Naive B cell (primary cell): ENCODE data around the gene PTPRCAP. TPM values are rescaled to one million over a fixed set of nuclear protein-coding genes. Genes with fewer than 3 reads are reported as not detected.
A peak's percentile ranks its signal among the peaks of the same experiment; 100 is the strongest.

Experiments used
- ATAC-seq, 2 donors: fragments of 150-1000 bp; cut with Tn5 transposase; 2 replicates each; pipeline ENCODE4 v1.10.0; 2021; ENCODE audit warnings: low read depth in 2 of 2, mild to moderate bottlenecking in 2 of 2, moderate library complexity in 2 of 2
- DNase-seq: peaks from one replicate; pipeline ENCODE4 v3.0.0; 2022
- H3K27ac Mint-ChIP-seq, 6 donors: one replicate each; pipeline ENCODE4 v1.8.0; 2020 to 2022; ENCODE audit warnings: mild to moderate bottlenecking in 6 of 6, mixed read lengths in 6 of 6, moderate library complexity in 5 of 6, inconsistent platforms in 2 of 6
- H3K27me3 Mint-ChIP-seq, 3 donors: one replicate each; pipeline ENCODE4 v1.8.0; 2021 to 2022; ENCODE audit warnings: mixed read lengths in 3 of 3, mild to moderate bottlenecking in 1 of 3
- H3K36me3 Mint-ChIP-seq, 2 donors: one replicate each; pipeline ENCODE4 v1.8.0; 2020 to 2022; ENCODE audit warnings: mixed read lengths in 2 of 2, inconsistent platforms in 1 of 2, mild to moderate bottlenecking in 1 of 2
- H3K4me1 Mint-ChIP-seq, 3 donors: one replicate each; pipeline ENCODE4 v1.8.0; 2020 to 2022; ENCODE audit warnings: mixed read lengths in 3 of 3, inconsistent platforms in 1 of 3, mild to moderate bottlenecking in 1 of 3, moderate library complexity in 1 of 3
- H3K4me3 Mint-ChIP-seq, 8 donors: one replicate each; pipeline ENCODE4 v1.8.0; 2020 to 2022; ENCODE audit warnings: mild to moderate bottlenecking in 8 of 8, mixed read lengths in 8 of 8, moderate library complexity in 8 of 8, inconsistent platforms in 2 of 8
- H3K9me3 Mint-ChIP-seq, 7 donors: one replicate each; pipeline ENCODE4 v1.8.0; 2020 to 2022; ENCODE audit warnings: mixed read lengths in 7 of 7, mild to moderate bottlenecking in 5 of 7, inconsistent platforms in 2 of 7, moderate library complexity in 1 of 7
- polyA plus RNA-seq, 6 donors: library from polyadenylated mRNA; unstranded; fragments of 300-500 nt; fragmentation: Illumina TruSeq; gene quantifications; one replicate each; pipeline ENCODE4 v1.2.3, GENCODE V29; 2021; ENCODE audit warnings: low read depth in 6 of 6

The PTPRCAP gene
- polyA plus RNA-seq, 6 donors from 2014 or later, result 953 to 1,146 (median 1,009) TPM

DNA sequence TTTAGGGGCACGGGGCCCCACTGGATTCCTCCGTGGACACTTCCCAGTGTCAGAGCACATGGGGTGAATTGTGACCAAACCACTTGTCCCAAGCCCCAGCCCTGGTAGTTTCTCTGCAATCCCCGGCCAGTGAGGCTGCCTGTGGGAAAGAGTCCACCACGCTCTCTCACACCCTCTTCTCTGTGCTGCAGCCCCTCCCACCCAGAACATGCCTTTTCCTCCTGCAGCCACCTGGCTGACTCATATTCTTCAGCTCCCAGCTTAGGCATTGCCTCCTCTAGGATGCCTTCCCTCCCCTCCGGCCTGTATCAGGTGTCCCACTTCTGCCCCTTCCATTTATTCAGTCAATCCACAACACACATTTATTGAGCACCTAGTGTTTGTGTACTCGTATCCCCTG is 14.6 kb downstream of the PTPRCAP start:
- DNase-seq, result no peak
- peaks cover 39 to 46% (median 46%) of the 10 kb centered on the region in 3 donors for H3K4me1 Mint-ChIP-seq
- H3K36me3 Mint-ChIP-seq, result no peaks in the 10 kb centered on the region
- no peak for ATAC-seq
- H3K27ac Mint-ChIP-seq, result peak overlapping the region in 3 of 6 donors; percentile 54 to 93 (median 71)
- H3K9me3 Mint-ChIP-seq, result no peaks in the 10 kb centered on the region
- no peaks in the 10 kb centered on the region for H3K27me3 Mint-ChIP-seq
- peak overlapping the region in 4 of 8 donors; percentile 31 to 78 (median 54) for H3K4me3 Mint-ChIP-seq

DNA sequence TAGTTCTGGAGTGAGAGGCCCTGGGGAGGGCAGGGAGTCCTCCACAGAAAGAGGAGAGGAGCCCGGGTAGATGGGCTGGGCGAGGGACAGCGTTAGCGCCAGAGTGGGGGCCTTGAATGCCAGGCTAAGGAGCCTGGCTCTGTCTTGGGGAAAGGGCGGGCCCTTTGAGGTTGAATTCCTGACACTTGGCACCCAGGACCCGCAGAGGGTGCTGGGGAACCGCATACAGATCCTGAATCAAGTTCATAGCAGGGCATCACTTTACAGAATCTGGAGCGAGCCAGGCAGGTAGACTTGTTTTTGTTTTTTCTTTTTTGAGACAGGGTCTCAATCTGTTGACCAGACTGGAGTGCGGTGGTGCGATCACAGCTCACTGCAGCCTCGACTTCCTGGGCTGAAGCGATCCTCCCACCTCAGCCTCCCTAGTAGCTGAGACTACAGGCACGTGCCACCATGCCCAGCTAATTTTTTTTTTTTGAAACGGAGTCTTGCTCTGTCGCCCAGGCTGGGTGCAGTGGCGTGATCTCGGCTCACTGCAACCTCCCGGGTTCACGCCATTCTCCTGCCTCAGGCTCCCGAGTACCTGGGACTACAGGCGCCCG is 16.0 kb downstream of the PTPRCAP start:
- peaks cover 48 to 55% (median 53%) of the 10 kb centered on the region in 3 donors for H3K4me1 Mint-ChIP-seq
- H3K4me3 Mint-ChIP-seq, result peak overlapping the region in 7 of 8 donors; percentile 49 to 86 (median 78)
- H3K27ac Mint-ChIP-seq, result peak overlapping the region in 5 of 6 donors; percentile 78 to 96 (median 95)
- ATAC-seq (no peak), DNase-seq (no peak)
- H3K36me3 Mint-ChIP-seq, result no peaks in the 10 kb centered on the region
- no peaks in the 10 kb centered on the region for H3K27me3 Mint-ChIP-seq
- no peaks in the 10 kb centered on the region for H3K9me3 Mint-ChIP-seq

DNA sequence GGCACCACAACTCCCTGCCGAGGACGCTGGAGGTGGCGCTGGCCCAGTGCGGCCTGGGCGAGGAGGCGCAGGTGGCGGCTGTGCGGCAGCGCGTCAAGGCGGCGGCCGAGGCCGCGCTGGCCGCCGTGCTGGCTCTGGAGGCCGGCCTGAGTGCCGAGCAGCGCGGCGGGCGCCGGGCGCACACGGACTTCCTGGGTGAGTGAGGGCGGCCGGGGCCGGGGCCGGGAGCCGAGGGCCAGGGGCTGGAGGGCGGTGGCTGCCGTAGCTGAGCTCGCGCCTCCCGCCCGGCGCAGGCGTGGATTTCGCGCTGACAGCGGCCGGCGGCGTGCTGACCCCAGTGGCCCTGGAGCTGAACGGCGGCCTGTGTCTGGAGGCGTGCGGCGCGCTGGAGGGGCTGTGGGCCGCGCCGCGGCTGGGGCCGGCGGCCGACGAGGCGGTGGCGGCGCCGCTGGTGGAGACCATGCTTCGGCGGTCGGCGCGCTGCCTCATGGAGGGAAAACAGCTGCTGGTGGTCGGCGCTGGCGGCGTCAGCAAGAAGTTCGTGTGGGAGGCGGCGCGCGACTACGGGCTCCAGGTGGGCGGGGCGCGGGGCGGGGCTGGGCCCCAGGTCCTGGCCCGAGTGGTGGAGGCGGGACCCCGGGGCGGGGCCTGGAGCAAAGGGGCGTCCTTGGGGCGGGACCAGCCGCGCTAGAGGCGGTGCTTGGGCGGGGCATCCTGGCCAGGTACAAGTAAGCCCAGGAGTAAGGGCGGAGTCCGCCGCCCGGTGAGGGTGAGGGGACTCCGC is 16.6 kb downstream of the PTPRCAP start:
- ATAC-seq (peak; percentile 72 to 77), DNase-seq (peak; percentile 97)
- no peaks in the 10 kb centered on the region for H3K9me3 Mint-ChIP-seq
- H3K4me1 Mint-ChIP-seq, result peaks cover 50 to 60% (median 60%) of the 10 kb centered on the region in 3 donors
- H3K27ac Mint-ChIP-seq, result peak overlapping the region in 5 of 6 donors; percentile 83 to 97 (median 95)
- H3K36me3 Mint-ChIP-seq, result no peaks in the 10 kb centered on the region
- no peaks in the 10 kb centered on the region for H3K27me3 Mint-ChIP-seq
- H3K4me3 Mint-ChIP-seq, result peak overlapping the region; percentile 84 to 91 (median 86)

DNA sequence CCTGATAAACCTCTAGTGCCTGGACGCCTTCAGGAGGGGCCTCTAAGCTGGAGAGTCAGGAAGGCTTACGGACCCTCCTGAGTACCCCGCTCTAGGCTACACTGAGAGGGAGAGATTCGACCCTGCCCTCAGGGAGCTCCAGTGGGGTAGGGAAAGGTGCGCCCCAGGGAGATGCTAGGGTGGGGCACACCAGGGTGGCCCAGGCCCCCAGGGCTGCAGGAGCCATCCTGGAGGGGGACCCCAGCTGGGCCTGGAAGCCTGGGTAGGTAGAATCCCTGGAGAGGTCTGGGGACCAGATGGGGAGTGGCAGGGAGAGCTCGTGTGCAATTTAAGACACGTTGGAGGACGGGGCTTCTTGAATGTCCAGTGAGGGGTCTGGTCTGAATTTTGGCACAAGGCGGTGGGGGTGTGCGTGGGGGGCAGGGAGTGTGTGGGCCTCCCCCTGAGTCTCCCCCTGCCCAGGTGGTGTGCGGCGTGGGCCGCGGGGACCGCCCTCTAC is 17.3 kb downstream of the PTPRCAP start:
- H3K27ac Mint-ChIP-seq, result peak overlapping the region; percentile 24 to 97 (median 87)
- DNase-seq, result no peak

DNA sequence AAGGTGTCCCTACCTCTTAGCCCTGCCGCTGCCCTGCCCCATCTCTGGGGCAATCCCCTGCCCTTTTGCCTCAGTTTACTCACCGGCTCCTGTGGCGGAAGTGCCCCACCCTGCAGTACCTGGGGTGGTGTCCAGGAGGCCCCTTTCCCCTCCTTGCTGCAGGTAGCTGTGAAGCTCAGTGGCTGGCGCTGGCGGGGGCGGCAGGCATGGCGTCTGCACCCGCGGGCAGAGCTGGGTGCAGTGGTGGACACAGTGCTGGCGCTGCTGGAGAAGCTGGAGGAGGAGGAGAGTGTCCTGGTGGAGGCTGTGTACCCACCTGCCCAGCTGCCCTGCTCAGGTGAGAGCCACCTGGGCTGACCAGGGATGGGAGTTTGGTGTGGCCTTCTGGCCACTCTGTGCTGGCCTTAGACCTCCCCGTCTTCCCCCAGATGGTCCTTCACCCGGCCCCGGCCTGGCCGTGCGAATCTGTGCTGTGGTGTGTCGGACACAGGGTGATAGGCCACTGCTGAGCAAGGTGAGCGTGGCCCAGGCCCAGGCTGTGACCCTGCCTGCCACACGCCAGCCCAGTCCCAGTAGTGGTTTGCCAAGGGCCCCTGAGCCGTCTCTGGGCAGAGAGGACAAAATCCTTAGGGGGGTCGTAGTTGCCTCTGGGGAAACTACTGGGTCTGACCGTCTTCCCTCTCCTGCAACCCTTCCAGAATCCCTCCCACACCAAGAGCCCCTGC is 18.0 kb downstream of the PTPRCAP start:
- Mint-ChIP-seq H3K4me1 (peaks cover 57 to 67% (median 60%) of the 10 kb centered on the region in 3 donors), H3K9me3 (no peaks in the 10 kb centered on the region), H3K27ac (peak overlapping the region in 5 of 6 donors; percentile 83 to 97 (median 89)), H3K4me3 (peak overlapping the region; percentile 84 to 91 (median 86)), H3K36me3 (no peaks in the 10 kb centered on the region), H3K27me3 (no peaks in the 10 kb centered on the region)
- ATAC-seq (no peak), DNase-seq (no peak)

More for the DNA sequence above, 17.3 kb downstream of the PTPRCAP start:
- no peak for ATAC-seq
- Mint-ChIP-seq H3K4me3 (peak overlapping the region; percentile 84 to 91 (median 86)), H3K4me1 (peaks cover 50 to 62% (median 61%) of the 10 kb centered on the region in 3 donors), H3K9me3 (no peaks in the 10 kb centered on the region), H3K36me3 (no peaks in the 10 kb centered on the region), H3K27me3 (no peaks in the 10 kb centered on the region)

DNA sequence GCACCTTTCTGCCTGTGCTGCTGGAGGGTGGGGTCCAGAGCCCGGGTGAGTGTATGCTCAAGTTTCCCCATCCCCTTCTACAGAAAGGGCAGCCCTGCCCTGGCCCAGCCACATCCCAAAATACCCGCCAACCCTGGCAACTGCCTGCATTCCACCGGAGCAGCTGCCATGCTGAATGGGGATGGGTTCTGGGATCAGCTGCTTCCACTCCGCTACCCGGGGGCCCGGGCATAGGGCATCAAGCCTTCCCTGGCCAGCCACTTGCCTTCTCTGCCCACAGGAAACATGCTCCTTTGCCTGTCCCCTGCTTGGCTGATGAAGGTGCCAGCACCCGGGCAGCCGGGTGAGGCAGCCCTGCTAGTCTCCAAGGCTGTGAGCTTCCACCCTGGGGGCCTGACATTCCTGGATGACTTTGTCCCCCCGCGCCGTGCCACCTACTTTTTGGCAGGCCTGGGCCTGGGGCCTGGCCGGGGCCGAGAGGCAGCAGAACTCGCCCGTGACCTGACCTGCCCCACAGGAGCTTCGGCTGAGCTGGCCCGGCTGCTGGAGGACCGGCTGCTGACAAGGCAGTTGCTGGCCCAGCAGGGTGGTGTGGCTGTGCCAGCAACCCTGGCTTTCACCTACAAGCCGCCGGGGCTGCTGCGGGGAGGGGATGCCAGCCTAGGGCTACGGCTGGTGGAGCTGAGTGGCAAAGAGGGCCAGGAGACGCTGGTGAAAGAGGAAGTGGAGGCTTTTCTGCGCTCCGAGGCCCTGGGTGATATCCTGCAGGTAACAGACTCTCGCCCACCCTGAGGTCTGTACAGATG is 18.8 kb downstream of the PTPRCAP start:
- peak; percentile 63 to 65 for ATAC-seq
- H3K27ac Mint-ChIP-seq, result peak overlapping the region in 5 of 6 donors; percentile 83 to 97 (median 89)
- H3K4me3 Mint-ChIP-seq, result peak overlapping the region; percentile 84 to 88 (median 85)
- no peaks in the 10 kb centered on the region for H3K36me3 Mint-ChIP-seq
- no peaks in the 10 kb centered on the region for H3K9me3 Mint-ChIP-seq
- H3K4me1 Mint-ChIP-seq, result peaks cover 59 to 74% (median 65%) of the 10 kb centered on the region in 3 donors
- no peaks in the 10 kb centered on the region for H3K27me3 Mint-ChIP-seq
- peak; percentile 85 for DNase-seq

DNA sequence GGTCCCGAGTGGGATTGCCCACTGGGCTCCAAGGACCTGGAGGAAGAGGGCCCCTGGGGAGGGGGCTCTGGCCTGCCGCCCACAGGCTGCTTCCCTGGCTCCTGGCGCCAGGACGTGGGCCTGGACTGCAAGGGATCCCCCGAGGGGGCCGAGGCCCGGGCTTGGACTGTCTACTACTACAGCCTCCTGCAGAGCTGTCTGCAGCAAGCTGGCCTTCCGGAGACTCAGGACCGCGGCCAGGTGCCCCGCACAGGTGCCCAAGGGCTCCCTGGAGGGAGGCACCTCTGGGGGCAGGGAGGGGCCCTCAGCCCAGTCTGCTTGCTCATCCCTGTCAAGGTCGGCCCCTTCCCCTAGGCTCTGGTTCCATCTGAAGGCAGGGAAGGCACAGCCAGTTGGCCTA is 20.1 kb downstream of the PTPRCAP start:
- Mint-ChIP-seq H3K27me3 (no peaks in the 10 kb centered on the region), H3K9me3 (no peaks in the 10 kb centered on the region), H3K4me1 (peaks cover 63 to 78% (median 71%) of the 10 kb centered on the region in 3 donors), H3K4me3 (peak overlapping the region in 7 of 8 donors; percentile 35 to 90 (median 86)), H3K27ac (peak overlapping the region in 3 of 6 donors; percentile 41 to 87 (median 83)), H3K36me3 (no peaks in the 10 kb centered on the region)
- DNase-seq, result no peak
- no peak for ATAC-seq

DNA sequence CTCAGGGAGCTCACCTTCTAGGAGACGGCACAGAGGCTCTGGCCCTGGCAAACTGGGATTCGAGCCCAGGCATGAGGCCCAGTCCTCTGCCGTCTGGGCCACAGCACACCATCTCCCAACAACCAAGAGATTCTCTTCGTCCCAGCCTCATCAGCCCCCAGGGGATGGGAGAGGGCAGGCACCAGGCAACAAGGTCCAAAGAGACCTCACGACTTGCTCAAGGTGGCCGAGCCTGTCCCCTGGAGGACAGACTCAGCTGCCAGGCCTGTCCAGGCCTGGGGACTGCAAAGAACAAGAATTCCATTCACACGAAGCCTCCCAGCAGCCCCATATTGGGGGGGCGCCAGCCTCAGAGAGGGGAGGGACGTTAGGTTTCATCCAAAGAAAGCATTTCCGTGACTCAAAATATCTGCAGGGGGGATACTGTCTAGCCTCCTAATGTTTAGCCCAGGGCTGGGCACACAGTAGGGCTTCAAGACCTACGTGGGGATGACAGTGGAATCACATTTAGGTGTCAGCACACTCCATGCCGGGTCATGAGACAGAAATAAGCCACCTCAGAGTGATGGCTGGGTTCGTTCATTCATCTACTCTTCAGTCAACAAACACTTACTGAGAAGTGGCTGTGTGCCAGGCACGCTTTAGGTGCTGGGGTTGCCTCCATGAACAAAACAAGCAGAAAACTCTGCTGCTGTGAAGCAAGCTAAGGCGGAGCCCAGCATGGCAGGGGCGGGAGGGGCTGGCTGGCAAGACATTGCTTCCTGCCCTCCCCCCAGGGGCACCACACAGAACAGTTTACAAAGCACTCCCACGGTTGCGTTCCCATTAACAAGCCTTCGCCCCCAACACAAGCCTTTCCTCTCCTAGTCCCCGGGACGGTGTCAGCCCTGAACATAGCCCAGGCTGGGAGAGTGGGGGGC is 20.8 kb downstream of the PTPRCAP start:
- Mint-ChIP-seq H3K27me3 (no peaks in the 10 kb centered on the region), H3K4me3 (peak overlapping the region; percentile 84 to 91 (median 86)), H3K4me1 (peaks cover 70 to 85% (median 79%) of the 10 kb centered on the region in 3 donors), H3K27ac (peak overlapping the region; percentile 83 to 95 (median 90)), H3K36me3 (no peaks in the 10 kb centered on the region), H3K9me3 (no peaks in the 10 kb centered on the region)
- ATAC-seq (peak; percentile 22 to 29), DNase-seq (peak; percentile 67)

DNA sequence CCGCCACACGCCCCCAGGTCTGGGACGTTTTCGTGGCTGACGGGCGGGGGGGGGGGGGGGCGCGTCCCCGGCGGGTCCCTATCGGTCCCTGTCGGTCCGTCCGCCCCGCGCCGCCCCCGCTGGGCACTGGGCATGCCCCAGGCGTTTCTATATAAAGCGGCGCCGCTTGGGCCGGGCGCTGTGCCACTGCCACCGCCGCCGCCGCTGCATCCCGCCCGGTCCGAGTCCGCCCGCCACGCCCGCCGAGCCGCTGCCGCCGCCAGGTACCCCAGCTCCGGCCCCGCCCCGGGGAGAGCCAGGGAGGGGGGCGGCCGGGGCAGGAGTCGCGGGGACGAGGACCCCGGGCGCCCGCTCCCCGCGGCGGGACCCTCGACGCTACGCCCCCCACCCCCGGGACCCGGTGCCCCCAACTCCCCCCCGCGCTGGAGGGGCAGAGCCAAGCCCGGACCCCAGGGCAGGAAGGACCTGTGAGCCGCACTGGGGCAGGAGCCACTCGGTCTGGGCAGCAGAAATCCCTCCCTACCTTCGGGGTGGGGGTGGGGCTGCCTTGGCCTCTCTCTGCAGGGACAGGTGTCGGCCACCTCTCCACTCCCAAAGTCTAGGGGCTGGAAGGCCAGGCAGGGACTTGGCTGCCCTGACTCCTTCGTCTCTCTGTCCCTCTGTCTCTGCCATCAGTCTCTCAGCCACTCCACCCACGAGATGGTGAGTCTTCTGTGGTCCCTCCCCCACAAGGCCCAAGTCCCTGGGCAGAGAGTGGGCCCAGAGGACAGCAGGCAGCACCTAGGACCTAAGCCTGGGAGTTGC is 21.8 kb downstream of the PTPRCAP start, which contains the start of gene CARNS1:
CARNS1 (plus strand) TSS at position 178 of the 804 bp plus-strand sequence; CDS start at position 700, 522 bp downstream.
- no peak for DNase-seq
- H3K4me1 Mint-ChIP-seq, result peaks cover 74 to 89% (median 85%) of the 10 kb centered on the region in 3 donors
- ATAC-seq, result no peak
- peak within 1 kb of the TSS; percentile 86 to 98 (median 90) for H3K4me3 Mint-ChIP-seq
- H3K9me3 Mint-ChIP-seq, result no peaks in the 10 kb centered on the region
- H3K27ac Mint-ChIP-seq, result peak within 1 kb of the TSS; percentile 83 to 95 (median 90)
- no peaks in the 10 kb centered on the region for H3K36me3 Mint-ChIP-seq
- no peaks in the 10 kb centered on the region for H3K27me3 Mint-ChIP-seq

DNA sequence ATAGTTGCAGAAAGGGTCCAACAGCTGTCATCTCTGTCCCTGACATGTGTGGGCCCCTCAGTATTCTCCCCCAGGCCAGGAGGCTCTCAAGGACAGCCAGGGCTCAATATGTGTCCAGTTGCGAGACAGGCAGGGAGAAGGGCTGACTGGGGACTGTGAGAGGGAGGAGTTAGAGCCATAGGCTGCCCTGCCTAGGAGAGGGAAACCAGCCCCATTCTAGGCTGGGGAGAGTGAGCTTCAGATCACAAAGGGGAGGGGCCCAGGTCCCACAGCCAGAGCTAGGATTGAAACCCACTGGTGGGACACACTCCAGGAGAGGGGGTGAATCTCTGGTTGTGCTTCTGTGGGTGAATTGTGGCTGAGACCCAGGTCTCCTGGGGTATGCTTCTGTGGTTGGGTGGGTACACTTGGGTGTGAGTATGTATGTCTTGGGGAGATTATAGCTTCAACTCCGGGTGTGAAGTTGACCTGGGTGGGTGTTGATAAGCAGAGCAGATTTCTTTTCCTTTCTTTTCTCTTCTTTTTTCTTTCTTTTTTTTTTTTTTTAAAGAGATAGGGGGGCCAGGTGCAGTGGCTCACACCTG is 24.1 kb downstream of the PTPRCAP start:
- peak overlapping the region; percentile 68 to 98 (median 78) for H3K4me3 Mint-ChIP-seq
- no peaks in the 10 kb centered on the region for H3K9me3 Mint-ChIP-seq
- no peaks in the 10 kb centered on the region for H3K36me3 Mint-ChIP-seq
- peak overlapping the region in 4 of 6 donors; percentile 9 to 73 (median 20) for H3K27ac Mint-ChIP-seq
- peaks cover 72 to 92% (median 84%) of the 10 kb centered on the region in 3 donors for H3K4me1 Mint-ChIP-seq
- ATAC-seq (no peak), DNase-seq (no peak)
- no peaks in the 10 kb centered on the region for H3K27me3 Mint-ChIP-seq
